LHCN-M2 (cell line): ENCODE results near the gene PIGV. TPM values are rescaled to one million over a fixed set of nuclear protein-coding genes. Genes with fewer than 3 reads are reported as not detected.
A peak's percentile ranks its signal among the peaks of the same experiment; 100 is the strongest.
"Not testable (repeated sequence)": the region's sequence is repeated elsewhere in the genome, so short reads cannot be mapped to it uniquely, and the experiment has no call there.

Source experiments
- DNase-seq: peaks from one replicate; pipeline ENCODE4 v3.0.0-alpha.2; 2012; ENCODE audit warnings: low read depth
- total RNA-seq: library from RNA; depleted of rRNA; stranded (reverse); fragments of >200 nt; gene quantifications from 2 replicates; pipeline ENCODE4 v1.2.3, GENCODE V29; 2014

PIGV gene
- total RNA-seq, 1 experiment from 2014 or later = 17.7 TPM

GRCh38 chr1:26792924-26793323 is 5.2 kb downstream of the PIGV start:
- DNase-seq = no peak

- DNase-seq = no peak
Measured at GRCh38 chr1:26794391-26794790, 6.6 kb downstream of the PIGV start.

- no peak for DNase-seq
Measured at GRCh38 chr1:26797627-26798026, 9.9 kb downstream of the PIGV start.

GRCh38 chr1:26799479-26800142 is 11.9 kb downstream of the PIGV start:
- DNase-seq = peak; percentile 88

- DNase-seq = not testable (repeated sequence)
Measured at GRCh38 chr1:26803932-26804331, 16.2 kb downstream of the PIGV start.

GRCh38 chr1:26810105-26810504 is 22.4 kb downstream of the PIGV start:
- peak; percentile 61 for DNase-seq

GRCh38 chr1:26811057-26811456 is 23.3 kb downstream of the PIGV start:
- DNase-seq = no peak

- no peak for DNase-seq
Measured at GRCh38 chr1:26811708-26812107, 24.0 kb downstream of the PIGV start.

- no peak for DNase-seq
Measured at GRCh38 chr1:26814377-26814776, 26.6 kb downstream of the PIGV start.

GRCh38 chr1:26814893-26815292 is 27.1 kb downstream of the PIGV start:
- no peak for DNase-seq

GRCh38 chr1:26820784-26821269 is 33.1 kb downstream of the PIGV start:
- no peak for DNase-seq

- no peak for DNase-seq
Measured at GRCh38 chr1:26822737-26823395, 35.1 kb downstream of the PIGV start.

GRCh38 chr1:26824731-26825130 is 37.0 kb downstream of the PIGV start:
- no peak for DNase-seq

GRCh38 chr1:26826261-26827105 is 38.7 kb downstream of the PIGV start, which contains the start of gene ZDHHC18:
Gene ZDHHC18, plus strand, starts transcription at chr1:26826688. Its CDS starts 117 bp downstream, at chr1:26826805.
- DNase-seq = peak; percentile 37

GRCh38 chr1:26827106-26827604 is 39.4 kb downstream of the PIGV start:
- DNase-seq = no peak

- DNase-seq = peak; percentile 19
Measured at GRCh38 chr1:26827663-26828062, 39.9 kb downstream of the PIGV start.

- no peak for DNase-seq
Measured at GRCh38 chr1:26828411-26828991, 40.8 kb downstream of the PIGV start.

- no peak for DNase-seq
Measured at GRCh38 chr1:26829184-26829911, 41.6 kb downstream of the PIGV start.

GRCh38 chr1:26831059-26831458 is 43.3 kb downstream of the PIGV start:
- no peak for DNase-seq

- DNase-seq = no peak
Measured at GRCh38 chr1:26831546-26832248, 43.9 kb downstream of the PIGV start.
